ENCODE results near the gene IFNA2.

Gene IFNA2

GRCh38 chr9:21348430-21348970 is 36.7 kb downstream of the IFNA2 start:
- no peak overlapping the region for H3K4me3 ChIP-seq (ENCODE audit: low read depth, low read length)
- no peak for TF ChIP-seq CTCF (IDR thresholded peaks at IDR 0.05; ENCODE audit: low read depth, low read length)

GRCh38 chr9:21340735-21341134 is 44.5 kb downstream of the IFNA2 start:
- TF ChIP-seq CTCF (IDR thresholded peaks at IDR 0.05; ENCODE audit: low read depth, low read length): no peak
- H3K4me3 ChIP-seq (ENCODE audit: low read depth, low read length): no peak overlapping the region

GRCh38 chr9:21336457-21336856 is 48.7 kb downstream of the IFNA2 start:
- TF ChIP-seq CTCF (IDR thresholded peaks at IDR 0.05; ENCODE audit: low read depth, low read length): no peak
- H3K4me3 ChIP-seq (ENCODE audit: low read depth, low read length): no peak overlapping the region

- peak within 1 kb of the TSS; percentile 90 for H3K4me3 ChIP-seq (ENCODE audit: low read depth, low read length)
- TF ChIP-seq CTCF (IDR thresholded peaks at IDR 0.05; ENCODE audit: low read depth, low read length): no peak
Observed at GRCh38 chr9:21334701-21335632, 50.2 kb downstream of the IFNA2 start, which contains the start of gene KLHL9. TSS of gene KLHL9 (minus strand) at chr9:21335404. CDS start at chr9:21334859, 545 bp downstream.

Data from WI38 (cell line).